ENCODE measurements around the gene PPID.

GRCh38 chr4:158738866-158739265 is 15.7 kb upstream of the PPID start:
- no peak for TF ChIP-seq EZH2 (IDR thresholded peaks at IDR 0.05; ENCODE audit: low read length, unreplicated experiment)
- TF ChIP-seq, protein P1, sequence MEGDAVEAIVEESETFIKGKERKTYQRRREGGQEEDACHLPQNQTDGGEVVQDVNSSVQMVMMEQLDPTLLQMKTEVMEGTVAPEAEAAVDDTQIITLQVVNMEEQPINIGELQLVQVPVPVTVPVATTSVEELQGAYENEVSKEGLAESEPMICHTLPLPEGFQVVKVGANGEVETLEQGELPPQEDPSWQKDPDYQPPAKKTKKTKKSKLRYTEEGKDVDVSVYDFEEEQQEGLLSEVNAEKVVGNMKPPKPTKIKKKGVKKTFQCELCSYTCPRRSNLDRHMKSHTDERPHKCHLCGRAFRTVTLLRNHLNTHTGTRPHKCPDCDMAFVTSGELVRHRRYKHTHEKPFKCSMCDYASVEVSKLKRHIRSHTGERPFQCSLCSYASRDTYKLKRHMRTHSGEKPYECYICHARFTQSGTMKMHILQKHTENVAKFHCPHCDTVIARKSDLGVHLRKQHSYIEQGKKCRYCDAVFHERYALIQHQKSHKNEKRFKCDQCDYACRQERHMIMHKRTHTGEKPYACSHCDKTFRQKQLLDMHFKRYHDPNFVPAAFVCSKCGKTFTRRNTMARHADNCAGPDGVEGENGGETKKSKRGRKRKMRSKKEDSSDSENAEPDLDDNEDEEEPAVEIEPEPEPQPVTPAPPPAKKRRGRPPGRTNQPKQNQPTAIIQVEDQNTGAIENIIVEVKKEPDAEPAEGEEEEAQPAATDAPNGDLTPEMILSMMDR (conservative IDR thresholded peaks at IDR 0.05; ENCODE audit: low read depth, low read length) = no peak
- TF ChIP-seq EZH2phosphoT487 (IDR thresholded peaks at IDR 0.05; ENCODE audit: borderline replicate concordance, low read length) = no peak

Measured in PC-3 (cell line).